H1 (cell line): ENCODE data around the gene RNF135. TPM values are rescaled to one million over a fixed set of nuclear protein-coding genes. Genes with fewer than 3 reads are reported as not detected.

Experiments used
- CTCF ChIA-PET: fragments of 300-600 bp; sonication (Branson Sonifier 250); formaldehyde crosslinking; loops from one replicate; lab custom pipeline; 2021; ENCODE audit not compliant: partially characterized antibody; lab: Charles Lee
- POLR2A ChIA-PET: fragments of 300-600 bp; sonication (Branson Sonifier 250); formaldehyde crosslinking; loops from one replicate; lab custom pipeline; 2021; ENCODE audit warnings: inconsistent platforms; ENCODE audit not compliant: partially characterized antibody; lab: Charles Lee
- DNase-seq, 2 experiments: peaks; one replicate each; pipeline versions ENCODE4 v3.0.0 to v3.0.0-alpha.2; 2010 to 2022; ENCODE audit warnings: low spot score in 2 of 2, low read depth in 1 of 2, mixed read lengths in 1 of 2
- FAIRE-seq: peaks from 2 replicates; lab custom pipeline; 2011; peaks lifted over from hg19 to GRCh38; lab: Jason Lieb, UNC
- H2AFZ ChIP-seq: 2 replicates; pipeline ENCODE4 v1.8.1; 2012; ENCODE audit warnings: low read length, inconsistent platforms
- H2AK5ac ChIP-seq: 2 replicates; pipeline ENCODE4 v1.6.1; 2013; ENCODE audit warnings: low read depth, low read length
- H2BK120ac ChIP-seq: replicated peaks from 2 replicates; pipeline ENCODE3; 2013; ENCODE audit warnings: low read depth, low read length, inconsistent platforms
- H2BK12ac ChIP-seq: 2 replicates; pipeline ENCODE4 v1.6.1; 2013; ENCODE audit warnings: low read depth, low read length
- H2BK15ac ChIP-seq: 2 replicates; pipeline ENCODE4 v1.6.1; 2013; ENCODE audit warnings: low read length
- H2BK20ac ChIP-seq: 2 replicates; pipeline ENCODE4 v1.6.1; 2013; ENCODE audit warnings: low read length
- H2BK5ac ChIP-seq: 2 replicates; pipeline ENCODE4 v1.6.1; 2013; ENCODE audit warnings: low read depth, low read length
- H3K14ac ChIP-seq: 2 replicates; pipeline ENCODE4 v1.6.1; 2013; ENCODE audit warnings: inconsistent platforms; ENCODE audit not compliant: insufficient read length
- H3K18ac ChIP-seq: 2 replicates; pipeline ENCODE4 v1.6.1; 2013; ENCODE audit warnings: low read length; ENCODE audit errors: extremely low read depth
- H3K23ac ChIP-seq: 2 replicates; pipeline ENCODE4 v1.6.1; 2013; ENCODE audit warnings: inconsistent platforms; ENCODE audit not compliant: insufficient read length
- H3K23me2 ChIP-seq: 2 replicates; pipeline ENCODE4 v1.6.1; 2013; ENCODE audit warnings: low read depth, low read length
- H3K27ac ChIP-seq: 2 replicates; pipeline ENCODE4 v1.6.1; 2011; ENCODE audit warnings: low read depth, low read length, inconsistent platforms
- H3K27me3 ChIP-seq, 4 experiments: replicated peaks in 1 of 4; 1 replicate in 1 of 4; 2 replicates in 3 of 4; pipeline versions ENCODE4 v1.6.1 to v1.8.1; 2011 to 2013; ENCODE audit warnings: low read length in 3 of 4, mild to moderate bottlenecking in 3 of 4, inconsistent platforms in 2 of 4, mixed read lengths in 2 of 4, moderate library complexity in 1 of 4; ENCODE audit not compliant: control insufficient read depth in 3 of 4, insufficient read depth in 3 of 4; ENCODE audit errors: extremely low read depth in 1 of 4
- H3K36me3 ChIP-seq, 4 experiments: 2 replicates each; pipeline versions ENCODE4 v1.6.1 to v1.8.1; 2011 to 2013; ENCODE audit warnings: mild to moderate bottlenecking in 4 of 4, low read length in 3 of 4, moderate library complexity in 2 of 4, control low read depth in 1 of 4, inconsistent platforms in 1 of 4; ENCODE audit not compliant: insufficient read depth in 4 of 4, control insufficient read depth in 2 of 4
- H3K4ac ChIP-seq: replicated peaks from 2 replicates; pipeline ENCODE3; 2013; ENCODE audit warnings: low read length, low read depth, mixed read lengths, inconsistent platforms; ENCODE audit not compliant: insufficient read length
- H3K4me1 ChIP-seq, 4 experiments: replicated peaks in 1 of 4; 1 replicate in 1 of 4; 2 replicates in 3 of 4; pipeline versions ENCODE4 v1.6.1 to v1.8.1; 2011 to 2013; ENCODE audit warnings: low read length in 3 of 4, inconsistent platforms in 2 of 4, mixed read lengths in 1 of 4; ENCODE audit not compliant: insufficient read depth in 4 of 4, control insufficient read depth in 3 of 4
- H3K4me2 ChIP-seq, 2 experiments: 2 replicates each; pipeline versions ENCODE4 v1.6.1 to v1.8.1; 2011 to 2013; ENCODE audit warnings: low read depth in 2 of 2, low read length in 2 of 2, control low read depth in 1 of 2, inconsistent platforms in 1 of 2, mild to moderate bottlenecking in 1 of 2; ENCODE audit not compliant: insufficient read depth in 1 of 2
- H3K4me3 ChIP-seq, 4 experiments: fragments of 200-600, 300-600 bp in 1 of 4; sonication (generic), shearing (Covaris generic), sonication (Bioruptor Twin) in 1 of 4; 2 replicates each; pipeline versions ENCODE4 v1.5.1 to v1.8.1; 2011 to 2016; ENCODE audit warnings: low read length in 4 of 4, low read depth in 3 of 4, control low read depth in 2 of 4, inconsistent platforms in 2 of 4, mild to moderate bottlenecking in 2 of 4, mixed read lengths in 1 of 4, moderate library complexity in 1 of 4; ENCODE audit not compliant: insufficient read depth in 2 of 4; ENCODE audit errors: extremely low read depth in 1 of 4
- H3K56ac ChIP-seq: replicated peaks from 2 replicates; pipeline ENCODE3; 2013; ENCODE audit warnings: low read depth, mild to moderate bottlenecking, mixed read lengths, low read length, inconsistent platforms; ENCODE audit not compliant: insufficient read length
- H3K79me1 ChIP-seq: 2 replicates; pipeline ENCODE4 v1.6.1; 2013; ENCODE audit warnings: low read depth, low read length, control low read depth
- H3K79me2 ChIP-seq, 2 experiments: 2 replicates each; pipeline versions ENCODE4 v1.6.1 to v1.8.1; 2012 to 2013; ENCODE audit warnings: low read length in 2 of 2, mild to moderate bottlenecking in 2 of 2, inconsistent platforms in 1 of 2; ENCODE audit not compliant: insufficient read depth in 2 of 2, control insufficient read depth in 1 of 2
- H3K9ac ChIP-seq, 4 experiments: replicated peaks in 1 of 4; 1 replicate in 1 of 4; 2 replicates in 3 of 4; pipeline versions ENCODE4 v1.6.1 to v1.8.1; 2011 to 2013; ENCODE audit warnings: low read depth in 3 of 4, low read length in 3 of 4, control low read depth in 2 of 4, mild to moderate bottlenecking in 2 of 4, moderate library complexity in 2 of 4, inconsistent platforms in 1 of 4; ENCODE audit errors: extremely low read depth in 1 of 4
- H3K9me3 ChIP-seq, 2 experiments: 2 replicates each; pipeline versions ENCODE4 v1.6.1 to v1.8.1; 2012 to 2013; ENCODE audit warnings: mild to moderate bottlenecking in 2 of 2, moderate library complexity in 2 of 2, control low read depth in 1 of 2, inconsistent platforms in 1 of 2, low read depth in 1 of 2, low read length in 1 of 2, mixed read lengths in 1 of 2; ENCODE audit not compliant: insufficient read depth in 2 of 2
- H4K20me1 ChIP-seq, 2 experiments: replicated peaks in 1 of 2; 2 replicates each; pipeline versions ENCODE3 to v1.8.1; 2011 to 2013; ENCODE audit warnings: inconsistent platforms in 2 of 2, low read length in 2 of 2, mild to moderate bottlenecking in 1 of 2; ENCODE audit not compliant: insufficient read depth in 2 of 2, control insufficient read depth in 1 of 2
- H4K5ac ChIP-seq: 2 replicates; pipeline ENCODE4 v1.6.1; 2013; ENCODE audit warnings: low read length, low read depth, mixed read lengths, inconsistent platforms; ENCODE audit not compliant: insufficient read length
- H4K8ac ChIP-seq: 2 replicates; pipeline ENCODE4 v1.8.0; 2013; ENCODE audit warnings: mild to moderate bottlenecking, moderate library complexity, low read length, inconsistent platforms; ENCODE audit not compliant: insufficient read depth; ENCODE audit errors: extremely low read depth
- H4K91ac ChIP-seq: replicated peaks from 2 replicates; pipeline ENCODE3; 2013; ENCODE audit warnings: low read length, mixed read lengths, inconsistent platforms; ENCODE audit not compliant: insufficient read length
- CBX5 ChIP-seq: fragments of 300-800, 300-1000 bp; sonication (generic); IDR thresholded peaks from 2 replicates; pipeline ENCODE4 v1.7.1; 2016; ENCODE audit warnings: antibody characterized with exemption, low read length, low read depth
- KDM1A ChIP-seq: fragments of 200-600, 300-600 bp; sonication (generic); IDR thresholded peaks from 2 replicates; pipeline ENCODE4 v1.7.1; 2016; ENCODE audit warnings: mild to moderate bottlenecking, low read length, borderline replicate concordance
- POU5F1 ChIP-seq: IDR thresholded peaks from 2 replicates; pipeline ENCODE4 v1.6.1; 2011; ENCODE audit warnings: low read depth, mild to moderate bottlenecking, low read length, moderate library complexity
- SP2 ChIP-seq: IDR thresholded peaks from 2 replicates; pipeline ENCODE4 v1.6.1; 2012; ENCODE audit warnings: mild to moderate bottlenecking, low read length, inconsistent platforms
- SP4 ChIP-seq: IDR thresholded peaks from 2 replicates; pipeline ENCODE4 v1.6.1; 2012; ENCODE audit warnings: low read length, inconsistent platforms
- USF2 ChIP-seq: IDR thresholded peaks from 2 replicates; pipeline ENCODE4 v1.6.1; 2011; ENCODE audit warnings: low read length, improper control_type of control experiment
- WGBS, 2 experiments: shearing (Covaris generic) in 1 of 2; methylation state at CpG; one replicate each; pipeline versions ENCODE4 v1.1.6 to v1.1.7; 2013 to 2015; ENCODE audit warnings: low lambda C conversion rate in 2 of 2, mixed read lengths in 2 of 2, inconsistent platforms in 1 of 2, low coverage in 1 of 2, missing lambda C conversion rate in 1 of 2; ENCODE audit not compliant: insufficient replicate concordance in 2 of 2, insufficient coverage in 1 of 2, insufficient read length in 1 of 2; ENCODE audit errors: extremely low coverage in 1 of 2, missing lambda C conversion rate in 1 of 2; 5-methylcytosine and 5-hydroxymethylcytosine counted together
- polyA plus RNA-seq, 7 experiments: library from polyadenylated mRNA; depleted of rRNA in 3 of 7; stranded (reverse) in 5 of 7; unstranded in 2 of 7; fragments of >200 nt in 5 of 7; fragments of 200-250 nt in 2 of 7; gene quantifications; 1 replicate in 5 of 7; 2 replicates in 1 of 7; 4 replicates in 1 of 7; pipeline versions ENCODE4 v1.2.1 to v1.2.3, GENCODE V29; 2011 to 2013; ENCODE audit warnings: missing spikeins in 2 of 7, mixed read lengths in 2 of 7
- total RNA-seq: library from RNA; stranded (reverse); fragmentation: NEBNext Ultra II Directional; extraction: Animal tissue kit (Norgen Biotek cat#: 25700); gene quantifications from 2 replicates; pipeline ENCODE4 v1.2.1, GENCODE V29; 2021

The RNF135 gene
- total and polyA plus RNA-seq, 2 of the 8 experiments (the other 6 are each of a cell fraction or from before 2014, with no cell fraction given) = 8.8 to 9.0 TPM

GRCh38 chr17:30995347-30995746, 24.5 kb downstream of the RNF135 start:
- Histone ChIP-seq H2BK15ac (no peak overlapping the region), H2BK5ac (no peak overlapping the region), H4K91ac (no peak overlapping the region), H3K36me3 (peaks cover 0 to 7% (median 3%) of the 10 kb centered on the region in 4 experiments; a peak in 5 of 8 replicates), H3K14ac (no peak overlapping the region), H3K27ac (no peak overlapping the region), H3K27me3 (no peaks in the 10 kb centered on the region), H2AK5ac (no peak overlapping the region), H3K4me3 (no peak overlapping the region), H3K23ac (no peak overlapping the region), H3K23me2 (no peaks in the 10 kb centered on the region), H2BK20ac (no peak overlapping the region), H2BK120ac (no peak overlapping the region), H4K5ac (no peak overlapping the region), H2AFZ (no peak overlapping the region), H3K79me1 (no peaks in the 10 kb centered on the region), H3K4me1 (no peaks in the 10 kb centered on the region), H4K20me1 (peaks cover 0 to 1% of the 10 kb centered on the region in 2 experiments), H3K79me2 (no peaks in the 10 kb centered on the region), H3K4me2 (no peak overlapping the region), H3K9ac (no peak overlapping the region), H3K9me3 (no peaks in the 10 kb centered on the region), H2BK12ac (no peak overlapping the region), H4K8ac (no peak overlapping the region), H3K18ac (no peak overlapping the region), H3K4ac (no peak overlapping the region), H3K56ac (no peak overlapping the region)
- no peak for DNase-seq
- no CpG with 5 or more reads among the region's 3 CpGs for WGBS, 2 experiments
- POLR2A ChIA-PET = interaction anchor here (0.8 kb wide), 1 partner anchor 13 kb away, joined by 4 read pairs; no protein-coding TSS in a partner anchor
- CTCF ChIA-PET = interaction anchor here (1.2 kb wide), 1 partner anchor 808 kb away, joined by 6 read pairs; no protein-coding TSS in a partner anchor
- no peak for TF ChIP-seq KDM1A
- TF ChIP-seq CBX5 = no peak
- no peak for TF ChIP-seq USF2
- no peak for TF ChIP-seq POU5F1
- TF ChIP-seq SP2 = no peak
- TF ChIP-seq SP4 = no peak
- FAIRE-seq = no peak
